ENCODE measurements around the gene EBLN1. TPM values are rescaled to one million over a fixed set of nuclear protein-coding genes. Genes with fewer than 3 reads are reported as not detected.

The EBLN1 gene
- total RNA-seq, 4 donors from 2014 or later: not detected

DNA sequence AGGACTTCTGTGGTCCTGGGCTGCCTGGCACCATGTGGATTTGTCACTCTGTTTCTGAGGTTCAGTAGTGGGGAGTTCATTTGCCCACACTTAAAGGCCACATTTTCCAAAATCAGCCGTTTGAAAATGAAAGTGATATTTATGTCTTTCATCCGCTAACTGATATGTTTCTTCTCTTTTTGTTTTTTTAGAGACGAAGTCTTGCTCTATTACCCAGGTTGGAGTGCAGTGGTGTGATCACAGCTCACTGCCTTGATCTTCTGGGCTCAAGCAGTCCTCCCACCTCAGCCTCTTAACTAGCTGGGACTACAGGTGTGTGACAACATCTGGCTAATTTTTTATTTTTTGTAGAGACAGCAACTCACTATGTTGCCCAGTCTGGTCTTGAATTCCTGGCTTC is 58.6 kb downstream of the EBLN1 start:
- WGBS, 2 donors: 68 to 75% methylated on average over 3 of the region's 3 CpGs
- TF ChIP-seq, protein P1, sequence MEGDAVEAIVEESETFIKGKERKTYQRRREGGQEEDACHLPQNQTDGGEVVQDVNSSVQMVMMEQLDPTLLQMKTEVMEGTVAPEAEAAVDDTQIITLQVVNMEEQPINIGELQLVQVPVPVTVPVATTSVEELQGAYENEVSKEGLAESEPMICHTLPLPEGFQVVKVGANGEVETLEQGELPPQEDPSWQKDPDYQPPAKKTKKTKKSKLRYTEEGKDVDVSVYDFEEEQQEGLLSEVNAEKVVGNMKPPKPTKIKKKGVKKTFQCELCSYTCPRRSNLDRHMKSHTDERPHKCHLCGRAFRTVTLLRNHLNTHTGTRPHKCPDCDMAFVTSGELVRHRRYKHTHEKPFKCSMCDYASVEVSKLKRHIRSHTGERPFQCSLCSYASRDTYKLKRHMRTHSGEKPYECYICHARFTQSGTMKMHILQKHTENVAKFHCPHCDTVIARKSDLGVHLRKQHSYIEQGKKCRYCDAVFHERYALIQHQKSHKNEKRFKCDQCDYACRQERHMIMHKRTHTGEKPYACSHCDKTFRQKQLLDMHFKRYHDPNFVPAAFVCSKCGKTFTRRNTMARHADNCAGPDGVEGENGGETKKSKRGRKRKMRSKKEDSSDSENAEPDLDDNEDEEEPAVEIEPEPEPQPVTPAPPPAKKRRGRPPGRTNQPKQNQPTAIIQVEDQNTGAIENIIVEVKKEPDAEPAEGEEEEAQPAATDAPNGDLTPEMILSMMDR (IDR thresholded peaks at IDR 0.05): no peak
- TF ChIP-seq POLR2A (IDR thresholded peaks at IDR 0.05): no peak
- intact Hi-C loops (cut with DNase I): no loop called here
- Histone ChIP-seq H3K4me3 (no peak overlapping the region), H3K27me3 (no peaks in the 10 kb centered on the region), H3K36me3 (no peaks in the 10 kb centered on the region), H3K9me3 (no peaks in the 10 kb centered on the region), H3K27ac (no peak overlapping the region), H3K4me1 (no peaks in the 10 kb centered on the region)
- no peak for DNase-seq

Other genes starting within 250 kb of the EBLN1 start
- 10 to 100 TPM; 36.1 to 84.8 (median 43.6) TPM for gene DNAJC1, start 214.3 kb downstream of the EBLN1 start, total RNA-seq
- gene COMMD3, start 98.4 kb upstream of the EBLN1 start, total RNA-seq: 10 to 100 TPM; 14.9 to 31.4 (median 24.2) TPM
- 10 to 100 TPM in 3 of 4 donors, 1 to 10 TPM in 1; 9.6 to 44.4 (median 21.4) TPM for gene BMI1, start 103.1 kb upstream of the EBLN1 start, total RNA-seq
- gene SPAG6, start 127.5 kb upstream of the EBLN1 start, total RNA-seq: under 1 TPM in 1 of 4 donors, not detected in 3; 0.19 TPM

All from esophagus squamous epithelium (tissue), 5 donors.